ENCODE results near the gene ANKRD29. TPM values are rescaled to one million over a fixed set of nuclear protein-coding genes. Genes with fewer than 3 reads are reported as not detected.

Gene ANKRD29
- total and polyA plus RNA-seq, 2 of the 4 experiments (the other 2 are of a cell fraction), result 0.18 to 0.31 TPM

DNA sequence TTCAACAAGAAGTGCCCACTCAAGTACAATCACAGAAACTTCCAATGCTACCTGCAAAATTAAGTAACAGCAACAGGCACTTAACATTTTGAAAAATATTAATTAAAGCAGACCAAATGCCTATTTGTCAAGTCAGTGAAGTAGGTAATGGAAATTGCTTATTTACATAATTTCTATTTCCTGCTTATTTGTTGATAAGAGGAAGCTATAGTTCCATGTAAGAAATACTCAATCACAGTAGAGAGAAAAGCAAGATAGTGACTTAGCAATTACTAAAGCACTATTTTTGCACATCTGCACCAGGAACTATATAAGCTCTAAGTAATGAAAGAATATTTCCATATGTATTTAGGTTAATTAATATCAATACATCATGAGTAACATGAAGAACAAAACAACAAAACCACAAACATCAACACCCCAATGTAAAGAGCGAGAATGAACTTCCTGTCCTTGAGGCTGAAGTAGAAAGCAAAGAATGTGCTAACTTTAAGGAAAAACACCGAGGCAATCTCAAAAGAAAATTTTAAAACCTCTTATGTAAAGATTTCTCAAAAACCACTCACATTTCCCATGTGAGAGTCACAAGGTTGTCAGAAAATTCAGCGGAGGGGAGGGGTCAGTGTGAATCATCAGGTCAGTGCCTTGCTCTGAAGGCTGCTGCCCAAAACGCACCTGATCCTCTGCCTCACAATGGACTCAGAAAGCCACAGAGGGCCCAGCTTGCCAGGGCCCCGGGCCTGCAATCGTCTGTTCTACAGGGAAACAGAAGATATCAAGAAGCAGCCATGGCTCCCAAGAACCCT, 88.9 kb downstream of the ANKRD29 start:
- no peak overlapping the region for H3K27ac ChIP-seq (ENCODE audit: insufficient read depth, low read length)
- H2BK20ac ChIP-seq (ENCODE audit: low read depth, low read length), result no peak overlapping the region

More for the DNA sequence above, 88.9 kb downstream of the ANKRD29 start:
- TF ChIP-seq POLR2A (IDR thresholded peaks at IDR 0.05; ENCODE audit: low read depth, low read length) (no peak), FOS (IDR thresholded peaks at IDR 0.05; ENCODE audit: low read depth, low read length) (no peak), RAD21 (IDR thresholded peaks at IDR 0.05; ENCODE audit: low read length) (no peak)
- TF ChIP-seq, protein P1, sequence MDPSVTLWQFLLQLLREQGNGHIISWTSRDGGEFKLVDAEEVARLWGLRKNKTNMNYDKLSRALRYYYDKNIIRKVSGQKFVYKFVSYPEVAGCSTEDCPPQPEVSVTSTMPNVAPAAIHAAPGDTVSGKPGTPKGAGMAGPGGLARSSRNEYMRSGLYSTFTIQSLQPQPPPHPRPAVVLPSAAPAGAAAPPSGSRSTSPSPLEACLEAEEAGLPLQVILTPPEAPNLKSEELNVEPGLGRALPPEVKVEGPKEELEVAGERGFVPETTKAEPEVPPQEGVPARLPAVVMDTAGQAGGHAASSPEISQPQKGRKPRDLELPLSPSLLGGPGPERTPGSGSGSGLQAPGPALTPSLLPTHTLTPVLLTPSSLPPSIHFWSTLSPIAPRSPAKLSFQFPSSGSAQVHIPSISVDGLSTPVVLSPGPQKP (IDR thresholded peaks at IDR 0.05; ENCODE audit: borderline replicate concordance, low read depth, low read length), result no peak
- Histone ChIP-seq H2AK9ac (replicated peaks; ENCODE audit: low read depth, low read length, poor library complexity) (no peak overlapping the region), H2BK120ac (ENCODE audit: low read depth, low read length) (no peak overlapping the region), H3K9me3 (ENCODE audit: control insufficient read depth, insufficient read depth, low read length) (no peaks in the 10 kb centered on the region), H3K79me1 (ENCODE audit: low read depth in 1 of 2, low read length in 2 of 2) (peaks cover 28 to 31% of the 10 kb centered on the region in 2 experiments), H2AFZ (replicated peaks; ENCODE audit: low read length, poor library complexity) (peak overlapping the region; percentile 5), H3K9me1 (ENCODE audit: insufficient read depth, low read length) (peaks cover 13% of the 10 kb centered on the region), H2BK5ac (ENCODE audit: low read depth, low read length, poor library complexity, severe bottlenecking) (no peak overlapping the region), H3K4me3 (ENCODE audit: insufficient read depth, low read depth, low read length) (no peak overlapping the region), H4K91ac (ENCODE audit: insufficient read depth, low read depth, low read length) (no peak overlapping the region), H2AK5ac (ENCODE audit: low read depth, low read length) (no peak overlapping the region), H4K8ac (ENCODE audit: low read depth in 2 of 2, low read length in 2 of 2) (no peak overlapping the region), H3K18ac (ENCODE audit: low read depth, low read length) (no peak overlapping the region; the same call in 1 of the 2 replicates), H3K14ac (replicated peaks; ENCODE audit: low read depth, low read length) (peak overlapping the region; percentile 31), H3K4ac (ENCODE audit: low read depth, low read length) (no peak overlapping the region), H3K4me1 (ENCODE audit: control insufficient read depth, insufficient read depth, low read length) (peaks cover 2% of the 10 kb centered on the region; the same call in 1 of the 2 replicates), H4K20me1 (ENCODE audit: insufficient read depth, low read length) (peaks cover 39% of the 10 kb centered on the region), H3K23ac (ENCODE audit: low read depth, low read length) (no peak overlapping the region), H3K27me3 (ENCODE audit: control insufficient read depth, insufficient read depth, low read length) (peaks cover 3% of the 10 kb centered on the region; the same call in 1 of the 2 replicates), H3K56ac (ENCODE audit: extremely low read depth, insufficient read depth, low read length) (no peak overlapping the region), H3K36me3 (ENCODE audit: control insufficient read depth, insufficient read depth, low read length) (peaks cover 21% of the 10 kb centered on the region), H2BK15ac (ENCODE audit: low read depth, low read length) (no peak overlapping the region; the same call in 2 of the 3 replicates), H4K5ac (ENCODE audit: low read depth, low read length) (no peak overlapping the region), H3K4me2 (ENCODE audit: low read depth, low read length) (no peak overlapping the region; the same call in 1 of the 2 replicates), H3K9ac (ENCODE audit: low read depth, low read length) (no peak overlapping the region)
- dilution Hi-C loops (cut with HindIII; ENCODE audit: low sequenced_read_pairs, unreplicated experiment), result no loop called here
- ATAC-seq (ENCODE audit: low read depth) (peak; percentile 27; the same call in 1 of the 2 replicates), DNase-seq (peak; percentile 72)
- in situ Hi-C loops (cut with MboI; ENCODE audit: low sequenced_read_pairs), result no loop called here
- POLR2A ChIA-PET (ENCODE audit: unreplicated experiment), result no interaction called here
- intact Hi-C loops (cut with micrococcal nuclease), result no loop called here
- CTCF ChIA-PET, result no interaction called here
- BruUV-seq (replicated peaks), result no TSS peak
- 47% methylated on average over 2 of the region's 6 CpGs; no CpG with 5 or more reads in 1 of the 2 experiments for WGBS, 2 experiments (ENCODE audit: extremely low coverage in 2 of 2, insufficient read length in 1 of 2)

Measured in IMR-90 (cell line).